Posterior vena cava (tissue), 2 donors: ENCODE results near the gene DST. TPM values are rescaled to one million over a fixed set of nuclear protein-coding genes. Genes with fewer than 3 reads are reported as not detected.

Source experiments
- DNase-seq: peaks from one replicate; pipeline ENCODE4 v3.0.0-alpha.2; 2020; ENCODE audit warnings: low spot score
- intact Hi-C, 2 donors: fragments of 100-400 bp; cut with DNase I; formaldehyde crosslinking; loops; one replicate each; pipeline versions ENCODE4 v1.14.1 to v1.14.2; 2022 to 2023
- total RNA-seq, 2 donors: library from RNA; stranded (reverse); fragmentation: NEBNext Ultra II Directional; extraction: Animal tissue kit (Norgen Biotek cat#: 25700); gene quantifications; one replicate each; pipeline ENCODE4 v1.2.1, GENCODE V29; 2021
- donor health status: DM: yes; HTN: yes; CAD: no.
- donor health status: DM: yes; HTN: yes; CAD: no.

DST gene
- total RNA-seq, 2 donors from 2014 or later = 473 to 630 TPM

DNA sequence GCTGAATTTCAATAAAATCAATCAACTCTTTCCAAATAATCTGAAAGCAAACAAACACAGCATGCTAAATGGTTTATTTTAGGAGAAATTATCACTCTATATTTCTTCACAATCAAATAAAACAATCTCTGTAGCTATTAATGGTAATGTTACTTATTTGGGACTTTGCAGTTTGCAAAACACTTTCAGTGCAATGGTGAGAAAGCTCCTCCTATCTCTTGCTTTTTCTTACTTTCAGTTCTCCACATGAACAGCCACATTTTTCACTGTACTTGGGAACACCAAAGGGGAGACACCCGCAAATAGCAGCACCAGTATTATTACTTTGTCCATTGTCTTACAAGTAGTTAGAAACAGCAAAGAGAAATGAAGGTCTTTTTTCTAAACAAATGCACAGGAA is 92.4 kb downstream of the DST start:
- DNase-seq = no peak
- intact Hi-C loops = no loop called here

DNA sequence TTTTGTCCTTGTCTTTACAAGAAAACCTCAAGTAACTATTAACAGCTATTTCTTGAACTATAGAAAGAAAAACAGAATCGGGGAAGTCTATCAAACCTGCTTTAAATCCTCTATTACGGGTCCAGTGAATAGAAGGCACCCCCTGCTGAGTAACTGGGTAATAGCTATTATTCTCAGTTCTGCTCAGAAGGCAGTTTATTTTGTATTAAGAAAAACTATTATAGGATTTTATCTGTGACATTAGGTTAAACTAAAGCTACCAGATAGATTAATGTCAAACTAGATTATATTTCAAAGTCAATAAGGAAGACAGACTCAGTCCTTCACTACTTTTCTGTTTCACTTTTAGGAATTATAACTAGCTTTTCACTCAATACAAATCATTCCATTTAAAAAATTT is 93.7 kb downstream of the DST start:
- intact Hi-C loops = no loop called here

DNA sequence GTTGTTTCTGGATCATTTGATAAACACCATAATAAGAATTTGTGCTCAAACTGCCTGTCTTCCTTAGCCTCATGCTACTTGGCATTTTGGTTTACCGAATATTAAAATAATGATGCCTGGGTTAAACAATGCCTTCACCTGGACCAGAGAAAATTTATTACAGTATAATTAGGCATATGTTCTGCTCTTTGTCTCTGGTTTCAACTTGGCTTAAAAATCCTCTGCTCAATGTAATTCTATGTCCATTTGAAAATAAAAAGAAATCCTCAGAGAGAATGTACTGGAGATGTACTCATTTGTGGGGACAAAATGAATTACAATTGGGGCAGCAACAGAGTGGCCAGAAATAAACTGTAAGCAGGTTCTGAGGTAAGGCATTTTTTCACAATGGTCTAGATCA is 95.0 kb downstream of the DST start:
- no peak for DNase-seq
- intact Hi-C loops = no loop called here

More for the DNA sequence above, 93.7 kb downstream of the DST start:
- no peak for DNase-seq

DNA sequence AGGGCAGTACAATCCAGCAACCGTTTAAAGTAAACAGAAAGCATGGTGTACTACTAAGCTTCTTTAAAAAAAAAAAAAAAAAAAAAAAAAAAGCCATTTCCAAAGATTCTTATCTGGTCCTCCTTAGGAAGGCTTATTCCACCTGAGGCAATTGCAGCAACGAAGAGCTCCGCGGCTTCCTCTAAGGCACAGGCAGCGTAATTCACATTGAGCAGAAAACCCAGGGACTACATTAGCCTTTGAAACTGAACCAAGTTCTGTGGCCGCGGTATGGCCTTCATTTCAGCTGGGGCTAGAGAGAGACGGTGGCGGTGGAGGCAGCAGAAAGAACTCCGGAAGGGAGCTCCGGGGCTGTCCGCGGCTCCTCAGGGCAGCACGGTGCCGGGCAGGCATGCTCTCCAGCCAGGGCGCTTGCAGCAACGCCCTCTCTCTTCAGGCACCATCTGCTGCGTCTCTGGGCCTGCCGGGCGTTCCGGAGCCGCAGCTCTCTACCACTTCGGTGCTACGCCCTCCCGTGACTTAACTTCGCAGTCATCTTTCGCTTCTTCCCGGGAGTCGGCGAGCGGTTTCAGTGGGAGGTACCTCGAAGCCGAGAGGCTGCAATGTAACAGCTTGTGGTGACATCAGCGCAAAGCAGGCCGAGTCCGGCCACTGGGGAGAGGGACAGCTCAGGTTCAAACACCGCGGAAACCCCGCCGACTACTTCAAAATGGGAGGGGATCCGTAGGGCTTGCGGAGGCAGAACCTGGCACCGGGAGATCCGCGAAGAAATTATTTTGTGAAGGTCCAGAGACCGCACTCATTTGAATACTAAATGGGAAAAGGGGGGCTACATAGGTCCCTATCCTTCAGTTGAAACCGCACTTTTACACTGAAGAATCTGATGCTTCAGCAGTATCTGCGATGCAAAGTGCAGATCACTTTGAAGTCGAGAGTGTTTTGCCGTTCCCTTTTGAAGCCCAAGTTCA is 100.0 kb downstream of the DST start:
- DNase-seq = peak; percentile 97
- intact Hi-C loops = loop anchor here in 1 of 2 donors (5.0 kb wide), 1 partner anchor 170 kb away; no protein-coding TSS in a partner anchor

DNA sequence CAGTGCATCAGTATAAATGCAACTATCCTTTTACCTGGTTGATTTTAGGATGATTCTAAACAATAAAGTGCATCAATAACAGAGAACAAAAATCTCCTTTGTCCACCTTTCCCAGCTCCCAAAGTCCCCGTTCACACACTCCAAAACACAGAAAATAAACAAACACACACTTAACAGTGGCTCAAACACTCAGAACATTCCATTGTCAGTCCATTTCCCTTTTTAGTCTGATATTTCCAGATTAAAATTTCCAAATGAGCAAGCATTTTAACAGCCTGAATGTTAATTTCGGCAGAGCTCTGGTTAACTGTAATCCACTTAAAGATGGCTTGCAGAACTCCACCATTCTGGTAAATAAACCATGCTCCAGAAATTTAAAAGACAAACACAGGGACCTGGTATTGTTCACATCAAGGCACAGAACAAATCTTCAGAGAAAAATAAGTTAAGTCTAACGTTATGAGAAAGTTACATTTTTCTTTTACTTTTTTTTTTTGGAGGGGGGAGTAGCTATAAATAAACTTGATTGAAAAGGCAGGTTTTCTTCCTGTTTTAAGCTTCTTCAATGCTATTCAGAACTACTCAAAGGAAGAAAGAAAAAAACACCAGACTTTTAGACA is 100.8 kb downstream of the DST start:
- DNase-seq = no peak
- intact Hi-C loops = loop anchor here in 1 of 2 donors (5.0 kb wide), 1 partner anchor 170 kb away; no protein-coding TSS in a partner anchor

DNA sequence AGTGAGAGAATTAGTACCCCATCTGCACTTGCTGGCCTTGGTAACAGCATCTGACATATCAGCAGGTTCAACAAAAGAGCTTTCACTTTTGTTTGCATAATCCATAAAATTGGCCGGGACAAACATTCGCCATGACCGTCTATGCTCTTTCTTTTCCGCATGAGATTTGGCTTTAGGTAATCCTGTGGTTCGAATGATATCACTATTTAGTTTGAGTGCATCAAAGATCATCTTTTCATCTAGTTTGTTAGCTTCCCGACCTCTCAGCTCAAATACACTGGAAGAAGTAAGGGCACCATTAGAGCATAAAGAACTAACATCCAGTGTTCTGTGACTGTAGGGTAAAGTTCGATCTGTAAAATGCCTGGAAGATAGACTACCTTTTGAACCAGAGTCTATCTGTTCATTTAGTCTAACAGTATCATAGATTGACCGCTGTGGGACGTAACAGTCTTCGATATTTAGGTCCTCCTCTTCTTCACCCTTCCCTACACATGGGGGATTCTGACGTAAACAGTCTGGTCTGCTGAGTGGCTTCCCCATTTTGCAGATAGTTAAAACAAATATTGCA is 101.6 kb downstream of the DST start:
- intact Hi-C loops = loop anchor here in 1 of 2 donors (5.0 kb wide), 1 partner anchor 169 kb away; no protein-coding TSS in a partner anchor
- no peak for DNase-seq

DNA sequence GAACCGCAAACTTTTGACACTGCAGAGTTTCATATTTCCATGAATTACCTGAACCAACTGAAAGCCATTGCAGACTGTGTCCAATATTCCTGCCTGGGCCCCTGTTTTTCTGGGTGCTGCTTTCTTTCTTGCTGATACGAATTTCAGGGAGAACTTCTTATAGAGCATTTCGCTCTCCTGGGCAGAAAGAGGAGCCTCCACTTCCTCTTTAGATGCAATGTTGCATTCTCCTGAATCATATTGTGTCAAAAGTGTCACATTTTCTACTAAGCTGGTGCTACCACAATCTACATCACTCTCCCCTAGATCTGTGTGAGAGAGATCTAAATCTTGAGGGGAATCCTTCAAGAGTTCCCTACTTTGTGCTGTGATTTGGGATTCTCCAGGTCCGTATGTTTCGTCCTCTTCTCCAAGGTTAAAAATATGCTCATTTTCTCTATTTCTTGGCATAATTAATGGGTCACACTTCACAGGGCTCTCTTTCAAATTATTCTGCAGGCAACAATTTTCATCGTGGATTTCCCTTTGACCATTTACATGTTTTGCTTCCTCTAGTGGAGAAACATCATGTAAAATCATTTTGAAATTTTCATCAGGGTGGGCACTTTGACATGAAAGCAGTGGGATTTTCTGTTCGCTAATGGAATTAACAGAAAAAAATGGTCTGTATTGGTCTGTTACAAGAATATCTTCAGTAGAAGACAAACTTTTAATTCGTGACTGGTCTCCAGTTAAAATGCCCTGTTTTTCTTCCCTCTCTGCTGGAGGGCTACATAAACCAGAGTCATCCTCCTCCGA is 102.3 kb downstream of the DST start:
- no peak for DNase-seq
- intact Hi-C loops = loop anchor here in 1 of 2 donors (5.0 kb wide), 1 partner anchor 168 kb away; no protein-coding TSS in a partner anchor

DNA sequence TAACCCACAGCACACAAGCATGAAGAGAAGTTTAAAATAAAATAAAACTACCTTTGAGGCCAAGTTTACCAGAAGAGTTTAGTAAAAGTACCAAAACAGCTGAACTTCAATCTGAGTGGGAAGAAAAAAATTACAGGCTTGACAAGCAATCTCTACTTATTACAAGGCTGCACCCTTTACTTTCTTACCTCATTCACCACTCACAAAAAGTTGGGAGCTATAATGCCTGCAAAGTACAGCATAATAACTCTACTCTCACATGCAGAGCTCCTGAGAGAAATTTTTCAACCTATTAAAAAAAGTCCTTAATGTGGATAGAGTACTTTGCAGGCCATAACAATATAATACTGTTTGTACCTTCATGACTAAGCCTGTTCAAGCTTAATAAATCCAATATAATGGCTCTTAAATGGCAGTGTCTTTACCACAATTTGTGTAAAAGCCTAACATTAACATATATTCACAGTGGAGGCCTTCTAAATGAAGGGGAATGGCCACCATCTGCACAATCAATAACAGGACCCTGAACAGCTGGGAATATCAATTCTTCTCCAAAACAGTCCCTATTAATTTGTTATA is 103.1 kb downstream of the DST start:
- no peak for DNase-seq
- intact Hi-C loops = loop anchor here in 1 of 2 donors (5.0 kb wide), 1 partner anchor 167 kb away; no protein-coding TSS in a partner anchor

DNA sequence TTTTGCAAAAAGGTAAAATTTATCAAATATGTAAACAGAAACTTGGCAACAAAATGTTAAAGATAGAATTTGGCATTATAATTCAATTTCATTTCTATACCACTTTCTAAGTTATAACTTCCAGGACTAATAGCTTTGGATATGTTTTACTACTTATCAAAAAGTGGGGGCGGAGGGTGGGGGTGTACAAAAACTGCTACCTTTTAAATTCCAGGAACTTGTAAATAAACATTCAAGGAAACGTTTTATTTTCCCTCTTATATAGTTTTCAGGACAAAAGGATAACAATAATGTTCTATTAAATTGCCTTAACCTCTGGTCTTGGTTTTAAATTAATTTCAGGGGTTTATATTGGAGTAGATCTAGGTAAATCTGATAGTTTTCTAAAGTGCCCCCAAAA is 103.8 kb downstream of the DST start:
- intact Hi-C loops = no loop called here
- no peak for DNase-seq

DNA sequence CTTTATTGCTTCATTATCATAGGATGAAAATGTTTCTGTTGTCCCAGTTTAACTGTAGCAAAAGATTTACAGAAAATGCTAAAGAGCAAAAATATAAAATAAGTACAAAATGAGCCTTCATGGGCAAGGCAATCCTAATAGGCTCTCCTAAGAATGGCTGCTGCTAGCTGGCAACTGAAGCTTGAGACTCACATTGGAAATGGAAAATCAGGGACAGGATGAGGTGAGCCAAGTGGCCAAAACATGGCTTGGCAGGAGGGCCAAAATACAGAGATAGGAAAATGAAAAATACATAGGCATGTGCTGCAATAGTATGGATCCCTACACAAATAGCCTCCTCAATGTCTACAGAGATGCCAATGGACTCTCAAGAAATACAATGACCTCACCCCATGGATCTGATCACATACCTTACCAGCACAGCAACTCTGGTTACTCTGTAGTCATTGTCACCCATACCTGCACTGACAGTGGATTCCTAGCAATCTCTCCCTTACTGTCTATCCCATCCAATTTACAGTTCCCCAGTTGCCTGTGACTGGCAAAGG is 105.4 kb downstream of the DST start:
- intact Hi-C loops = no loop called here
- no peak for DNase-seq

DNA sequence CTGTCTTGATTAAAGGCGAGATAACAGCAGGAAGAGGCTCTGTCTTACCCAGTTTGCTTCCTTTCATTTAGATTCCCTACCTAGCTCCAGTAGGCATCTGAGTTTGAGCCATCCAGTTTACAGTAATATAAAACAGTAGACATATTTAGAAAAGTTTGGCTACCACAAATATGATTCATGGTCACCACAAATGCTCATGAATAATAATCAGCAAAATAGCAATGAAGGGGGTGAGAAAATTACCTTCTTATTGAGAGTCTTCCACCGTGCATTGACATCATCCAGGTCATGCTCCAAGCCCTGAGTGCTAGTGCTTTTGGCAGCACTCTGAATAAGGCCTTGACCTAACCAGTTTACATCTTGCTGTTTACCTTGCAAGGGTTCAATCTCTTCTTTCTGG is 106.2 kb downstream of the DST start:
- intact Hi-C loops = no loop called here
- no peak for DNase-seq

DNA sequence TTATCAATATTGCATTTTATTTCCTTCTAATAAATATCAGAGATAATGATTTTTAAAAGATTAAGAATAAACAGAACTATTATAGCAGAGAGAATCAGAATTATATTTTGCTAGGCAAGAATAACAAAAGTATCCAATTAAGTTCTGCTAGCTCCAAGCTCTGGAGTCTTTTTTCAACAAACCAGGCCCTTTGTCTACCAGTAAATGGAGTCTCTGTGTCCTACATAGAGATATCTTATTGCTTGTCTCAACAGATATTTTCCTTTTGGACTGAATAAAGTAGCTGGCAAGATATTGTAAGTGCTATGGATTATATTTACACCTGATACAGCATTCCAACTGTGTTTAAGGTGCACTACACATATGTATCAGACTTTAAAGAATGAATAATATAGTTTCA is 107.1 kb downstream of the DST start:
- DNase-seq = no peak
- intact Hi-C loops = no loop called here

DNA sequence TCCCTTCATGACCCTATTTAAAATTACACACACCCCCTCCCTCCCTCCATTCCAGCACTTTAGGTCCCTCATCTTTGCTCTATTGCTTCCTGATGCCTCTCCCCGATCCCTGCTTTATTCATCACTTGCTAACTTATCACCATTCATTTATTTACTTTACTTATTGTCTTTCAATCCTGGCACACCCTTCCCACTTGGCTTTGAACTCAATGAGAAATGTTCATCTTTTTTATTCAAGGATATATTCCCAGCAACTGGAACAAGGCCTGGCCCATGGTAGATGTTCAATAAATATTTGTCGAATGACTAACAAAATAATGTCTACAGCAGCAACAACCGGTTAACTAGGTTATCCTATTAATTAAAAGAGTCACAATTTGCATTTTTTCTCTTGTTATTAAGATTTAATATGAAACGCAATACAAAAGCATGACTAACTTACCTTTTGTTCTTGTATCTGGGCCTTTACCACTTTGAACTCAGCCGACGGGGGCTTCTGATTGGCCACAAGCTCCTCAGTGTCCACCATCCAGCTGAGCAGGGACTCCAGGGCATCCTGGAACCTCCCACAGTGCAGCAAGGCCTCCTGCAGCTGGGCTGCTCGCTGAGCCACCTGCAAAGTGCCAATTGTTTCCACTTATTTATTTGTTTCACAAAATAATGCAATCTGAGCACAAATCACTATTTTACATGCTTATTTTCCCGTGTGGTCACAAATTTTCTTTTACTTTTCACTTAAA is 107.8 kb downstream of the DST start:
- DNase-seq = no peak
- intact Hi-C loops = no loop called here

DNA sequence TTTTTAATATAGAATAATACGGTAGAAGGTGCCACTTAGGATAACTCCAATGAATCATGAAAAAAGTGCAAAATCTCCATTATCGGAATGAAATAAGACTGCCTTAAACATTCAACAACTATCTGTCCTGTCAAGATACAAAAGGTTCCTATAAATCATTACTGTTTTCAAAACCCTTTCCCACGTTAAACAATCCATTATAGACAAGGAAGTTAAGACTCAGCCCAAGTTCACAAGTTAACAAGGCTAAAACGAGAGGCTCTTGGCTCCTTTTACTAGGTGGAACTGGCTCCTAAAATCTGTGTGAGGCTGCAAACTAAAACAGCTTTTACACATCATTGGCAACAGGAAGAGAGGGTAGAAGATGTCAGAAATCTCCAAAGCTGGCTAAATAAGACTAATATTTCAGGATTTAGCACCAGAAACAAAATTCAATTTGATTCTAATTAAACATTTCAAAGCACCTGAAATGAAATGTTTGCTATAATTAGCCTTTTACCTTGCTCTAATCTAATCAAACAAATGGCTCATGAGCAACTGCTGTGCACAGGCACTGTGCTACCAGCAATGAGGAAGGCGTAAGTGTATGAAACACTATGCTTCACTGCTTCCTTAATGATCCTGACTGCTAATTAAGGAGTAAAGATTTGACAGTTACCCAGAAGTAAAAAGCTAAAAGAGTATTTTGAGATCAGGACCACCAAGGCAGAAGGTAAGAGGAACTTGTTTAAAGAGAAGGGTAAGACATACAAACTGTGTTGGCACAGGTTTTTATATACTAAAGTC is 109.7 kb downstream of the DST start:
- intact Hi-C loops = no loop called here
- no peak for DNase-seq

DNA sequence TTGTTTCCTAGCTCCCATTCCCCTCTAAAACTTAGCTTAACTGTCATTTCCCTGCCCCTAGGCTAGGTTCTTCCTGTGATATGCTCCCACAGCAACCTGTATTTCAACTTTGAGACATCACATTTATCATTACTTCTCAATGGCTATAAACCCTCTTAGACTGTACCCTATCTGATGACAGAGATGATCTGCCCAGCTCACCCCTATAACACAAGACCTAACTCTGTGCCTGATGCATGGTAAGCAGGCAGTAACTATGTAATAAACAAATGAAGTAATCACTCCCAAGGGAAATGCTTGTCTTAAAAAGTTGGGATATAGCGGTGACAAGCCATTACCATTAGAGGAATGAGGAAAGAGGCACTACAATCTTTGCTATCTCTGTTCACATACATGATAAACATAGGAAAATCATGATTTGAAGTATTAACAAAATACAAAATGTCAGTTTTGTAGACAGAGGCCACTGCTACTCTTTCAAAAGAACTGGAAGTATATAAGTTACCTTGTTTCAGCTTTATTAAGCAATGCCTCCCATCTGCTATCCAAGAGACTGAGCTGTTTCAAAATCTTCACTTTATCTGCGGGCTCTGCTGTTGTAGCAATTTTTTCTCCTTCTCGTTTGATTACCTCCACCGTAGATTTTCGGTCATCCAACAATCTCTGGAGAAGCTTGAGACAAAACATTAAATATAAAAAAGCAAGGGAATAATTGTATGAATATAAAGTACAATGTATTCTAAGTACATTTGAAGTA is 110.7 kb downstream of the DST start:
- intact Hi-C loops = no loop called here
- no peak for DNase-seq

DNA sequence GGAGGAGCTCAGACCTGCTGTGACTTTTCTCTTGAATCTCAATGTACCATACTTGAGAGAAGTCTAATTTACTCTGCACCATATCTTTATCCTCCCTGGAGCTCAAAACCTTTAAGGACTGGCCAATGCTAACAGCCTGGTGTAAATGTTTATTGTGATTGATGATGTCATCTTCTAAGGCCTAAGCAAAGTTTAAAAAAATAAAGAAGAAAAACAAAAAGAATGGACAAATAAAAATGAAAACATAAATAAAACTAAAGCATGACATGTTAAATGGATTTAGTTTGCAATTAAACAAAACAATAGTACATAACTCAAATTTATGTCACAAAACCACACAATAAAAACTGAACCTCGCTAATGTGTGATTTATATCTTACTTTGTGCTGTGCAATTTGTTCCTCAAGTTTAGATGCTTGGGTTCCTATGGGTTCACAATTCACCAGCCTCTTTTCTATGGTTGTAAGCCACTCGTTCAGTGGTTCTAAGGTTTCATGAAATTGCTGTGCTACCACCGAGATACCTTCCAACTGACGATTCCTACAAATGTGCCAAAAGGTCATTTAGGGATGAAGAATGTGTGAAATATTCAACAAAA is 113.0 kb downstream of the DST start:
- no peak for DNase-seq
- intact Hi-C loops = no loop called here
